ENCODE measurements around the gene COASY. TPM values are rescaled to one million over a fixed set of nuclear protein-coding genes. Genes with fewer than 3 reads are reported as not detected.

COASY gene
- polyA plus RNA-seq, 3 donors, result 52.6 to 63.8 (median 57.9) TPM

GRCh38 chr17:42541041-42541833 is 20.7 kb upstream of the COASY start:
- no peak overlapping the region for H3K4me2 ChIP-seq (replicated peaks; ENCODE audit: extremely low read depth, low read length, poor library complexity, severe bottlenecking)
- no peak overlapping the region for H3K4me3 ChIP-seq (replicated peaks in 1 of 3; ENCODE audit: low read depth in 2 of 3, low read length in 3 of 3)
- Mint-ChIP-seq H3K27ac (peak overlapping the region in 2 of 7 donors; percentile 30 to 70), H3K9me3 (no peaks in the 10 kb centered on the region), H3K27me3 (ENCODE audit: low read depth in 3 of 3) (peaks cover 0 to under 1% (median under 1%) of the 10 kb centered on the region in 3 donors), H3K36me3 (peaks cover 53 to 76% of the 10 kb centered on the region in 2 donors), H3K4me3 (no peak overlapping the region), H3K4me1 (peaks cover 15% of the 10 kb centered on the region)
- 84% methylated on average over 10 of the region's 17 CpGs for WGBS (ENCODE audit: insufficient coverage)
- H3K9ac ChIP-seq (ENCODE audit: insufficient read depth, low read length, poor library complexity, severe bottlenecking), result no peak overlapping the region
- peaks cover 10 to 11% of the 10 kb centered on the region in 2 donors for H3K4me1 ChIP-seq (ENCODE audit: control insufficient read depth in 1 of 2, insufficient read depth in 2 of 2, low read length in 2 of 2)
- no peak for TF ChIP-seq CTCF (IDR thresholded peaks at IDR 0.05)
- no peaks in the 10 kb centered on the region for H3K27me3 ChIP-seq (ENCODE audit: control insufficient read depth in 2 of 2, insufficient read depth in 2 of 2, low read length in 2 of 2)
- H3K79me2 ChIP-seq (ENCODE audit: insufficient read depth, low read length), result peaks cover 13% of the 10 kb centered on the region
- DNase-seq, result no peak
- no peaks in the 10 kb centered on the region for H3K9me3 ChIP-seq (replicated peaks in 1 of 2; ENCODE audit: control insufficient read depth in 1 of 2, insufficient read depth in 1 of 2, low read length in 2 of 2)
- intact Hi-C loops (cut with micrococcal nuclease), result no loop called here
- H3K27ac ChIP-seq (ENCODE audit: low read depth in 1 of 2, low read length in 2 of 2), result no peak overlapping the region
- H2AFZ ChIP-seq (ENCODE audit: insufficient read depth, low read depth, low read length, poor library complexity, severe bottlenecking), result no peak overlapping the region
- H3K36me3 ChIP-seq (replicated peaks in 1 of 2; ENCODE audit: control insufficient read depth in 1 of 2, insufficient read depth in 2 of 2, low read length in 2 of 2), result peaks cover 48 to 60% of the 10 kb centered on the region in 2 donors
- H4K20me1 ChIP-seq (ENCODE audit: insufficient read depth, low read length), result peaks cover 21% of the 10 kb centered on the region

DNA sequence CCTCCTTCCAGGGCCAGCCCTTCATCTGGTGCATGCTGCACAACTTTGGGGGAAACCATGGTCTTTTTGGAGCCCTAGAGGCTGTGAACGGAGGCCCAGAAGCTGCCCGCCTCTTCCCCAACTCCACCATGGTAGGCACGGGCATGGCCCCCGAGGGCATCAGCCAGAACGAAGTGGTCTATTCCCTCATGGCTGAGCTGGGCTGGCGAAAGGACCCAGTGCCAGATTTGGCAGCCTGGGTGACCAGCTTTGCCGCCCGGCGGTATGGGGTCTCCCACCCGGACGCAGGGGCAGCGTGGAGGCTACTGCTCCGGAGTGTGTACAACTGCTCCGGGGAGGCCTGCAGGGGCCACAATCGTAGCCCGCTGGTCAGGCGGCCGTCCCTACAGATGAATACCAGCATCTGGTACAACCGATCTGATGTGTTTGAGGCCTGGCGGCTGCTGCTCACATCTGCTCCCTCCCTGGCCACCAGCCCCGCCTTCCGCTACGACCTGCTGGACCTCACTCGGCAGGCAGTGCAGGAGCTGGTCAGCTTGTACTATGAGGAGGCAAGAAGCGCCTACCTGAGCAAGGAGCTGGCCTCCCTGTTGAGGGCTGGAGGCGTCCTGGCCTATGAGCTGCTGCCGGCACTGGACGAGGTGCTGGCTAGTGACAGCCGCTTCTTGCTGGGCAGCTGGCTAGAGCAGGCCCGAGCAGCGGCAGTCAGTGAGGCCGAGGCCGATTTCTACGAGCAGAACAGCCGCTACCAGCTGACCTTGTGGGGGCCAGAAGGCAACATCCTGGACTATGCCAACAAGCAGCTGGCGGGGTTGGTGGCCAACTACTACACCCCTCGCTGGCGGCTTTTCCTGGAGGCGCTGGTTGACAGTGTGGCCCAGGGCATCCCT is 18.5 kb upstream of the COASY start:
- H3K27ac ChIP-seq (ENCODE audit: low read depth in 1 of 2, low read length in 2 of 2), result no peak overlapping the region
- H3K4me3 Mint-ChIP-seq, result no peak overlapping the region
- TF ChIP-seq CTCF (IDR thresholded peaks at IDR 0.05), result no peak

More for the DNA sequence above, 18.5 kb upstream of the COASY start:
- Histone ChIP-seq H2AFZ (ENCODE audit: insufficient read depth, low read depth, low read length, poor library complexity, severe bottlenecking) (no peak overlapping the region), H3K9me3 (replicated peaks in 1 of 2; ENCODE audit: control insufficient read depth in 1 of 2, insufficient read depth in 1 of 2, low read length in 2 of 2) (no peaks in the 10 kb centered on the region), H3K9ac (ENCODE audit: insufficient read depth, low read length, poor library complexity, severe bottlenecking) (no peak overlapping the region), H4K20me1 (ENCODE audit: insufficient read depth, low read length) (peaks cover 19% of the 10 kb centered on the region), H3K79me2 (ENCODE audit: insufficient read depth, low read length) (no peaks in the 10 kb centered on the region), H3K27me3 (ENCODE audit: control insufficient read depth in 2 of 2, insufficient read depth in 2 of 2, low read length in 2 of 2) (peaks cover 4 to 12% of the 10 kb centered on the region in 2 donors), H3K36me3 (replicated peaks in 1 of 2; ENCODE audit: control insufficient read depth in 1 of 2, insufficient read depth in 2 of 2, low read length in 2 of 2) (peaks cover 45 to 57% of the 10 kb centered on the region in 2 donors), H3K4me1 (ENCODE audit: control insufficient read depth in 1 of 2, insufficient read depth in 2 of 2, low read length in 2 of 2) (peaks cover 2 to 5% of the 10 kb centered on the region in 2 donors), H3K4me2 (replicated peaks; ENCODE audit: extremely low read depth, low read length, poor library complexity, severe bottlenecking) (no peak overlapping the region), H3K4me3 (replicated peaks in 1 of 3; ENCODE audit: low read depth in 2 of 3, low read length in 3 of 3) (no peak overlapping the region)
- 97% methylated on average over 37 of the region's 39 CpGs for WGBS (ENCODE audit: insufficient coverage)
- H3K27ac Mint-ChIP-seq, result no peak overlapping the region
- peaks cover 10 to 18% (median 17%) of the 10 kb centered on the region in 3 donors for H3K27me3 Mint-ChIP-seq (ENCODE audit: low read depth in 3 of 3)
- DNase-seq, result no peak
- peaks cover 0 to 4% (median 0%) of the 10 kb centered on the region in 7 donors for H3K9me3 Mint-ChIP-seq
- peaks cover 53 to 74% of the 10 kb centered on the region in 2 donors for H3K36me3 Mint-ChIP-seq
- H3K4me1 Mint-ChIP-seq, result peaks cover 2% of the 10 kb centered on the region
- intact Hi-C loops (cut with micrococcal nuclease), result no loop called here
